ENCODE measurements around the gene TAF7L.

DNA sequence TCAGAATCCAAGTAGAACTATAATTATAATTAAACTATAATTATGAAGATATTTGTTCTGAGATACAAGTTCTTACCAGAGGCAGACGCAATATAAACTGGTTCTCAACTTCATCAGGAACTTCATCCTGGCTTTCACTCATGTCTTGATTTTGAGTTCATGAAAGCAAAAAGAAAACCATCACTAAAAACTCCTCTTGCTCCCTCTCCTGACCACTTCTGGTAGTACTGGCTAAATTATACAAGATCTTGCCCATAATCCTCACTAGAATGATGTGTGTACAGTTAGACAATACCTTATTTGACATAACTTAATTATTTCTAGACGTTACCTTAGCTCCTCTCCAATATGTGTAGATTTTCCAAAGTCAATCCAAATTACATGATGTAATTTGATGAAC, 3.7 kb downstream of the TAF7L start:
- TF ChIP-seq, protein P1, sequence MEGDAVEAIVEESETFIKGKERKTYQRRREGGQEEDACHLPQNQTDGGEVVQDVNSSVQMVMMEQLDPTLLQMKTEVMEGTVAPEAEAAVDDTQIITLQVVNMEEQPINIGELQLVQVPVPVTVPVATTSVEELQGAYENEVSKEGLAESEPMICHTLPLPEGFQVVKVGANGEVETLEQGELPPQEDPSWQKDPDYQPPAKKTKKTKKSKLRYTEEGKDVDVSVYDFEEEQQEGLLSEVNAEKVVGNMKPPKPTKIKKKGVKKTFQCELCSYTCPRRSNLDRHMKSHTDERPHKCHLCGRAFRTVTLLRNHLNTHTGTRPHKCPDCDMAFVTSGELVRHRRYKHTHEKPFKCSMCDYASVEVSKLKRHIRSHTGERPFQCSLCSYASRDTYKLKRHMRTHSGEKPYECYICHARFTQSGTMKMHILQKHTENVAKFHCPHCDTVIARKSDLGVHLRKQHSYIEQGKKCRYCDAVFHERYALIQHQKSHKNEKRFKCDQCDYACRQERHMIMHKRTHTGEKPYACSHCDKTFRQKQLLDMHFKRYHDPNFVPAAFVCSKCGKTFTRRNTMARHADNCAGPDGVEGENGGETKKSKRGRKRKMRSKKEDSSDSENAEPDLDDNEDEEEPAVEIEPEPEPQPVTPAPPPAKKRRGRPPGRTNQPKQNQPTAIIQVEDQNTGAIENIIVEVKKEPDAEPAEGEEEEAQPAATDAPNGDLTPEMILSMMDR (IDR thresholded peaks at IDR 0.05): peak; percentile 27 to 53 (median 39)
- TF ChIP-seq POLR2A (IDR thresholded peaks at IDR 0.05): no peak
